GM15510 (cell line): Measurements from ENCODE around the gene SFXN1.

Experiments used
- POLR2A ChIP-seq: IDR thresholded peaks from 3 replicates; pipeline ENCODE4 v1.6.1; 2011; ENCODE audit warnings: borderline replicate concordance; ENCODE audit not compliant: insufficient read length; ENCODE audit errors: extremely low read depth

SFXN1 gene

DNA sequence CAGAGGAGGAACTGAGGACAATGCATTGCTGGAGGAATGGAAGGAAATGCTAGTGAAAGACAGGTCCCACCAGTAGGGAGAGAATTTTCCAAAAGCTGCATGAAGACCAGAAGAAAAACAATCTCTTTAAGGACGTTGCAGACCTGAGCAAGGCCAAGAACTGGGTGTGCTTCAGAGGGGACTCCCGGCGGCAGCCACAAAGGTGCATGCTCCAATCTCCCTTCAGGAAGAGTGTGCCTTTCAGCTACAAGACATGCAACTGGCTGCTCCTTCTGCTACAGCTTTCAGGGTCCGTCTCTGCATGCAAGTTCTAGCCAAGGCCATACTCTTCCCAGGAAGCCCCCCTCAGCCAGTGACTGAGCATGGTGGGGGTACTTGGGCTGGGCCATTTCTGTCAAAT, 62.9 kb downstream of the SFXN1 start:
- TF ChIP-seq POLR2A = no peak

DNA sequence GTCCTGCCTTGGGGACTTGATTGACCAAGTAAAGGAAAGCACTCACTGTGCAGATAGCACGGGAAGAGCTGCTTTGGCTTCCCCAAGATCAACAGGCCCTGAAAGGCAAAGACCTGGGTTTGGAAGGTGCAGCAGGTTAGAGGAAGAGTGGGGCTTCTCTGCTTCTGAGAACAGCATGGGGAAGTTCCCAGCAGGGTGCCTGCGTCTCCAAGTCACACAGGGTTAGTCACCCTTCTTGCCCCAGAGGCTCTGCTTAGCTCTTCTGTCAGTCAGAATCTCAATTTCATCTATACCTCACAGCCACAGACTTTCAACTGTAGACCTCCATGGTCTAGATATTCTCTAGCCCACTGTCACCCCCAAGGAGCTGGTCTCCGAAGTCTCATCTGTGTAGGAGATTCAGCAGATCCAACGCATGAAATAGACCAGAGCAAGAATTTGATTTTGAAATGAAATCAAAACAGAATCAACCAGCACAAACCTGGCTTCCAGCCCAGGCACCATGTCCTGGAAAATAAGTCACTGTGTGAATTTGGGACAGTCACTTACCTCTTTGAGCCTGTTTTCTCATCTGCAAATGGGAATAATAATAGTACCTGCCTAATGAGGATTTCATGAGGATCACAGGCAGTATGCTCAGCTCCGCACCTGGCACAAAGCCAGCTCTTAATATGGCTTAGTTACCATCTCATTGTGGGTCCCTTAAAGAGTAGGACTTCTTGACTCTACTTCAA, 64.0 kb downstream of the SFXN1 start:
- no peak for TF ChIP-seq POLR2A

DNA sequence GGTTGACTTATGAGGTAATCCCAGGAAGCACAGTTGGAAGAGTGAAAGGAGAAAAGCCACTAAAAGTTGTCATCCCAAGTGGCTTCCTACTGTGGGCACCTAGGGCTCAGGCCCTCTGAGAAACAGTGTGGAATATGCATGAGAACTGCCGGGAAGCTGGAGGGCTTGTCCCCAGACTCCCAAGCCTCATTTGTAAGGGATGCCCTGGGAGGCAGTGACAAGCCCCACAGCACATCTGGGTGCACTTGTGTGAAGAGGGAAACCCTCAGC, 64.5 kb downstream of the SFXN1 start:
- no peak for TF ChIP-seq POLR2A

DNA sequence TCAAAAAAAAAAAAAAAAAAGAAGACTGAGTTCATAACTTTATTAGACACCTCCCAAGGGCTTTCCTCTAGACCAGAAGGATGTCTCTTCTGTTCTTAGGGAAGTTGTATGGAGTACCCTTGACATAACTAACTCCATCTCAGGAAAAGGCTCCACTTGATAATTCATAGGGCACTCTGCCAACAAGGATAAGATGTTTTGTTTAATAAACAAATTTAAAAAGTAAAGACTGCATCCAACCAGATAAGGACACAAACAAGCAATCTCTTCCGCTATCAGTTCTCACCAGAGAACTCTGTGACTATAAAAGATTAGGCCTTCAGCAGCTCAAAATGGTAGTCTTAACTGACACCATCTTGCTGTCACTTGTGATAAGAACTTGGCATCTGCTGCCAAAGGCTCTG, 65.8 kb downstream of the SFXN1 start:
- TF ChIP-seq POLR2A = no peak

DNA sequence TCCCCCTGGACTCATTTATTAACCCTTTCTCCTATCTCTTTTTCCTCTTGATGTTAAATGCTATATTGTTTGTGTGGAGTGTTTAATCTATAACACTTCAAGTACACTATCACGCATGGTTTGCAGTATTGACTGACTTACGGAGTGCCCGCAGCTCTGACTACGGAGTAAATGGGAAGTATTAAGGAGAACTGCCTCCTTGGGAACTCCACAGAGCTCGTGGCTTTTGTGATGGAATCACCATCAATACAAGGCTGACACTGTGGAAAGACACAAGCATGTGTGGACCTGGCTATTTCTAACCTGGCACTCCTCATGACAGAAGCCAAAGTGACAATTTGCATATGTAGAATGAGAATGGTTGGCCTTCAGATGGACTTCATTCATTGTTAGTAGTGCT, 66.2 kb downstream of the SFXN1 start:
- no peak for TF ChIP-seq POLR2A

DNA sequence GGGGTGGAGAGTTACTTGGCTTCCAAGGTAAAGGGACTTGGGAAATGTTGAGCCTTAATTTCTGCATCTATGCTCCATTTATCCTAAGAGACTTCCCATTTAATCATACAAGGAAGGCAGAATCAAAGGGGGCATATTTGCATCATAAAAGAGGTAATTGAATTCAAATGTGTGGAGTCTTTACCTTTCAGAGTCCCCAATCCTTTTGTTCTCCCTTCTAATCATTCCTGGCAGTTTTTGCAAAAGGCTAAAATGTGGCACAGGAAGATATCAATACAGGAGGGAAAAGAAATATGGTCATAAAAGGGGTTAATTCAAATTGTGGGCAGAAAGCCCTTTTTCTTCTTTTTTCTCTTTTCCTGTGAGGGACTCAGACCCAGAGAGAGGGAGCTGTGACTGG, 69.5 kb downstream of the SFXN1 start:
- no peak for TF ChIP-seq POLR2A

DNA sequence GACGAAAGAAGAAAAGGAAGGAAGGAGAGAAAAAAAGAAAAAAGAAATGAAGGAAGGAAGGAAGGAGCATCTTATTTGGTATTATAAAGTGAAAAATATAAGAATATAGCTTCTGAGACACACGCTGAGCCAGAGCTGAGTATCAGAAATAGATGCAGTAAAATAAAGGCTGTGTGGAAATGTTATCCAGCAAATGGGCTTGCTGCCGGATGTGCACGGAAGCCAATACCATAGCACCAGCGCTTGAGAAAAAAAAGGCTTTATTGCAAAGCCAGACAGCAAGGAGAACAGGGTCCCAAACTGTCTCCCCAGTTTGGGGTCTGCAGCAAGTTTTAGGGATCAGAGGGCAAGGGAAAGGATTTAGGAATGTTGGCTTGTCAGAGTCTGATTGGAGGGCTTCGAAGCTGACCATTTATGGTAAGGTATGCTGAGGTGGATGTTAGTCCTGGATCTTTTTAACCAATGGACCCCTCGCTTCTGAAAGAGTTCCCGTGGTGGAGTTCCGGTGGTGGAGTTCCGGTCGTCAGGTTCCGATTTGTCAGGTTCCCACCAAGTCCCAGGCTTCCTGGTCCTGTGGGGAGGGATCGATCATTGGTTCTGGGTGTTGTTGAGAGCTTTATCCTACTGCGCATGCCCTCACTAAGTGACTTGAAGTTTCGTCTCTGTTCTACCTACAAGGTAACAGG, 70.4 kb downstream of the SFXN1 start:
- TF ChIP-seq POLR2A = no peak

DNA sequence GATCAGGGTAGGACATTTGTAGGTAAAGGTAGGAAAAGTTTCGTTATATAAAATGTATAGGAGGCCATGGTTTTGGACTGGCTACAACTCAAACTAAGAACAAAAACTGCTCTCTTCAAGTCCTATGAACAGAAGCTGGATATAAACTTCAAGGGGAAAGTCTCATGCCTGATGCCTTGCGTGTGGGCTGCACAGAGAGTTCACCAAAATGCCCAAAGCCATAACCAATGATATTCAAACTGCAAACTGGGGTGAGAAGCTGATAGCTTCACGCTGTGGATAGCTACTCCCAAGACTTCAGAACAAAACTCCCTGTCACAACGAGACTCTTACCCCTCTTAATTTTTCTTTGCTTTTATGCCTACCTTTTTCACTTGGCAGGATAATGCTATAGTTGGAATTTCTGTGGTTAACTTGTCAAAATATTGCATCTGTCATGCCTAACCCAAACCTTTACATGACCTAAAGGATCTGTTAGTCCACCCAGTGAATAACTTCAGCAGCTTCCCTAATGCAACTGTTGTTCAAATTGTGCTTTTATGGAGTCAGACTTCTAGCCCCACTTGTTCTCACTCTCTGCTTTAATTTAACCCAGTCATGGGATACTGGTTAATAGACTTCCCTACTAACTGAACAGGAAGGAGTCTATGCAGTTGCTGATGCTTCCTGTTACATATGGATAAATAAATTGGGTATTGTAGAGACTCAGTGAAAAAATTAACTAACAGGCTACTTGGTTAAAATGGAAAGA, 71.9 kb downstream of the SFXN1 start:
- no peak for TF ChIP-seq POLR2A

DNA sequence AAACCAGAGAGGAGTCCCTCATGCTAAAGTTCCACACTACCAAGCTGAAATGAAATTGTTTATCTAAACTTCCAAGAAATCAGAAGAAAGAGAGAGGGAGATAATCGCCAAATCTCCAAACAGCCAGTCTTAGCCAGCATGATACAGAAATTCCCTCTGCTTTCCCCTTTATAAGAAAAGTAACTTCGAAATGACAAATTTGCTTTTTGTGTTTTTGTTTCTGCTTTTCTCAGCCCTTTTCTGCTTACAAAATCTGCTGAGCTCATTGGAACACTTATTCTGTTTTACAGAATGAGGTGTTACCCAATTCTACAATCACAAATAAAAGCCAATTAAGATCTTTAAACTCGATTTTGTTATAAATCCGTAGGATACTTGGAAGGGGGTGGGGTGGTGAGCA, 72.9 kb downstream of the SFXN1 start:
- TF ChIP-seq POLR2A = no peak

DNA sequence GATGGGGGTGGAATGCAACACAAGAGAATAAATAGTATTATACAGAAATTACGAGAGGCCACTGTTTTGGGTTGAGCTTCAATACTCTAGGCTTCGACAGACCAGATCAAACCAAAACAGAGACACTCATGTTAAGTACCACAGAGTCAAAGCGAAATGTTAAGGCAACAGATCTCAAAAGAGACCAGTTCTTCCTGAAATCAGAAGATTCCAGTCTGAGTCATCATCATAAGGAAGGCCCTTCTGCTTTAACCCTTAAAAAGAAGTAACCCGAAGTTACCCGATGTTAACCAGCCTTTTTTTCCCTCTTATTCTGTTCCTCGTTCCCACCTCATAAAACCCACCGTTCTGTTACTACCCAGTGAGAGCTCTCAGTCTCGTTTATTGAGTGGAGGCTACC, 75.9 kb downstream of the SFXN1 start:
- TF ChIP-seq POLR2A = no peak

DNA sequence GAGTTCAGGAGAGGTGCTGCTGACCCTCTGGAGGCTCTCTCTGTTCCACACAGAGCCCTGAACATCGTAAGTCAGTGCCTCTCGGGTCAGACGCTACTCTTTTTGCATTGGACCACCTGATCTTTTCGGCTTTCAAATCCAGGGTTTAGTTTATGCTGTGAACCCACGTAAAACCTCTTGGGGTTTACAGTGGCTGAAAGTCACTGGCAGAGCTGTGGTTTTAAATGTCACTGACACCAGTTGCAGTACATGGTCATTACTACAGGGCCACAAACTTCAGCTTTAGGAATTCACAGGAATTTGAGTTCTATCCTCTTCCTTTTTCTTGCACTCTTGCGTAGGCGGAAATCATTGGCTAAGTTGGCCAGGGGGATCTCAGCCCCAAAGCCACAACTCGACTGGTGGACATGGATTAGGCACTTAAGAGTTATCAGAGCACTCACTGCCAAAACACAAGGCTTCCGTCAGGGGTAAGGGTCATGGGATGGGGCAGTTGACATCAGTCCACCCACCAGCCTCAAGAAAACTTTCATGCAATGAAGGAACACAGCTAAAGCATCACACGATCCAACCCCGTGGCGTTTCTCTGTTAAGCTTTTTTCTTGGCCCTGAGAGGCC, 76.9 kb downstream of the SFXN1 start:
- no peak for TF ChIP-seq POLR2A

DNA sequence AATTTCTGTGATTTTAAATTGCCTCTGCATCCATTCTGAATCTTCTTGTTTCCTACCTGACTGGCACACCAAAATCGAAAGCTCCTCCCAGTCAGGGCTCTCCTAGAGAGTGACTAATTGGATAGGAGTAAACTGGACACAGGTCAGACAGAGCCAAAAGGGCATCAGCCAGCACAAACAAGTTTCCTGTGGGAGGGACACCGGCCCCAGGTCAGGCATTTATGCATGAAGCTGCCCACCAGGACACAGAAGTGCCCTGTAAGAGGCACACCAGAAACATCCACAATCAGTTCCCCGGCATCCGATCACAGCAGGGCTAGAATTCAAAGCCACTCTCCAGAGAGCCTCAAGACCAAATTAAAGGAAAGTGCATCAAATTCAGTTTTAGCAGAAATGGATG, 78.4 kb downstream of the SFXN1 start:
- no peak for TF ChIP-seq POLR2A

DNA sequence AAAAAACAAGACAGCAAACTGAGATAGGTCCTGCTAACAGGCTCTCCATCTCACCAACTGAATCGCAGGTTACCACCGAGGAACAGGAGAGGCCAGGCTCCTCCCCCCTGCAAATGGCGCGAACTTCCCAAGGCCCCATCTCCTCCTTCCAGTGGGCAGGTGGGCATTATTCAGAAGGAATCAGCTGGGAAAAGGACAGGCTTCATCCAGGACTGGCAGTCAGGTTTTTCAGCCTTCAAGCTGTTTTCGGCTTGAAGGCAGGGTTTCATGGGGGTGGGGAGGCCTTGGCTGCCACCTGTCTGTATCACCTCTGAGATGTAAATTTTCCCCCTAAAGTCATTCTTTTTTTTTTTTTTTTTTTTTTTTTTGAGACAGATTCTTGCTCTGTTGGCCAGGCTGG, 79.4 kb downstream of the SFXN1 start:
- no peak for TF ChIP-seq POLR2A

DNA sequence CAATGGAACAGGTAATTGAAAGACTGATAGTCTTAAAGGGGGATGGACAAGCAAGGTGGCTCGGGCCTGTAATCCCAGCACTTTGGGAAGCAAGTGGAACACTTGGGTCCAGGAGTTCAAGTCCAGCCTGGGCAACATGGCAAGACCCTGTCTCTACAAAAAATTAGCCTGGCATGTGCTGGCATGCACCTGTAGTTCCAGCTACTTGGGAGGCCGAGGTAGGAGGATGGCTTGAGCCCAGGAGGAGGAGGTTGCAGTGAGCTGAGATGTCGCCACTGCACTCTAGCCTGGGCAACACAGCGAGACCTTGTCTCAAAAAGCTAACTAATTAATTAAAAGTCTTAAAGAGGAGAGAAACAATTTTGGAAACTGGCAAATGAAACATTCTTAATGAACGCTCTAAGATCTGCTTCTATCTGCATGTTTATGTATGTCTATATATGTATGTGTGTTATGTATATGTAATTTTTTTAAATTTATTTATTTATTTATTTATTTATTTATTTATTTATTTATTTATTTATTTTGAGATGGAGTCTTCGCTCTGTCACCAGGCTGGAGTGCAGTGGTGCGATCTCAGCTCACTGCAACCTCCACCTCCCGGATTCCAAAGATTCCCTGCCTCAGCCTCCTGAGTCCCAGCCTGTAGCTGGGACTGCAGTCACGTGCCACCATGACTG, 80.6 kb downstream of the SFXN1 start:
- no peak for TF ChIP-seq POLR2A

DNA sequence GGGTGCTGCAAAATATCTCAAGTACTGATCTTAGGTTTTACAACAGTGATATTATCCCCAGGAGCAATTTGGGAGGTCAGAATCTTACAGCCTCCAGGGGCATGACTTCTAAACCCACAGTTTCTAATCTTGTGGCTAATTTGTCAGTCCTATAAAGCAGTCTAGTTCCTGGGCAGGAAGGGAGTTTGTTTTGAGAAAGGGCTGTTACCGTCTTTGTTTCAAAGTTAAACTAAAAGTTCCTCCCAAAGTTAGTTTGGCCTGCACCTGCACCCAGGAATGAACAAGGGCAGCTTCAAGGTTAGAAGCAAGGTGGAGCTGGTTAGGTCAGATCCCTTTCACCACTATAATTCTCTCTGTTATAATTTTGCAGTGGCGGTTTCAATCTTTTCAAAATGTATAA, 81.7 kb downstream of the SFXN1 start:
- TF ChIP-seq POLR2A = no peak

DNA sequence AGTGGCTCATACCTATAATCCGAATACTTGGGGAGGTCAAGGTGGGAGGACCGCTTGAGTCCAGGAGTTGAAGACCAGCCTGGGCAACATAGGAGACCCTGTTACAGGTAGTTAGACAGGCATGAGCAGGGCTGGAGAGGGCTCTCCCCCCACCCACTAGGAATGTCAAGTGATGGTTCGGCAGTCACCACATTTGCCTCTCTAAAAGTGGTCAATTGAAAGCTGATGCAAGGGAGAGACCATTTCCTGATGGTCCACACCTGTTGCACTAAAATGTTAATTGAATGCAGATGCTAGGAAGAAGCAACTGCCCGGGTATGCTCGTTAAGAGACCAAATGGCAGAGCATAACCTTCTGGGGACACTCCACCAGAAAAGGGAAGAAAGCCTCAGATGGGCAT, 82.7 kb downstream of the SFXN1 start:
- no peak for TF ChIP-seq POLR2A

DNA sequence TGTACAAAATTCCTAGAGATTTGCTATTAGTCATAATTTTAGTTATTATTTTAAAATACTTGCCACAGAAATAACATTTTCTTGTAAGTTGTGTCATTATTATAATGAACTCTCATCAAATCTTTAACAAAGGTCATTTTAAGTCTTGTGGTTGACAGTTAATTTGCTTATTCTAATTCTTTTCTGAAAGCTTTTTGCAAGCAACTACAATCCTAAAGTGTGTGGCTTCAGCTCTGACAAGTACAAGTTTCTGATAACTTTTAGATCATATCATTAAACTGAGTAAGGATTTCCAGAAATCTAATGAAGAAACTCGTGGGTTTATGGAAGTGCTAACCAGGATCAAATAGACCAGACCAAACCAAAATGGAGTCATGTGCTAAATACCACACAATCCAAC, 86.4 kb downstream of the SFXN1 start:
- TF ChIP-seq POLR2A = no peak
